ENCODE results near the gene SCAMP3. TPM values are rescaled to one million over a fixed set of nuclear protein-coding genes. Genes with fewer than 3 reads are reported as not detected.
"Not testable (repeated sequence)": the region's sequence is repeated elsewhere in the genome, so short reads cannot be mapped to it uniquely, and the experiment has no call there.

The SCAMP3 gene
- total RNA-seq, 3 donors from 2014 or later (not counting 1 experiment from before 2014, with no cell fraction given): 59.7 to 72.1 (median 65.0) TPM

GRCh38 chr1:155226188-155226909 lies 35.8 kb downstream of the SCAMP3 start:
- 0% methylated on average over 7 of the region's 7 CpGs for WGBS (ENCODE audit: insufficient coverage)
- peak; percentile 38 to 68 (median 51) for ATAC-seq

GRCh38 chr1:155225404-155225759 lies 36.8 kb downstream of the SCAMP3 start:
- H3K9me3 ChIP-seq (ENCODE audit: control insufficient read depth, insufficient read depth, low read length); H3K27me3 ChIP-seq (ENCODE audit: control insufficient read depth, insufficient read depth, low read length); H3K27ac ChIP-seq (ENCODE audit: low read length); DNase-seq; H3K27me3 Mint-ChIP-seq (ENCODE audit: low read depth in 2 of 2); H3K36me3 ChIP-seq (ENCODE audit: control insufficient read depth, insufficient read depth, low read length); H3K4me3 ChIP-seq (ENCODE audit: low read length); H3K9me3 Mint-ChIP-seq; H3K36me3 Mint-ChIP-seq; ATAC-seq: not testable (repeated sequence)
- 98% methylated on average over 8 of the region's 8 CpGs for WGBS (ENCODE audit: insufficient coverage)
- Mint-ChIP-seq H3K4me1 (peaks cover 16 to 19% of the 10 kb centered on the region in 2 donors), H3K4me3 (peak overlapping the region; percentile 86), H3K27ac (peak overlapping the region; percentile 85 to 96)
- intact Hi-C loops (cut with micrococcal nuclease): loop anchor here (5.0 kb wide), 2 partner anchors 33 to 48 kb away; no protein-coding TSS in a partner anchor
- H3K4me1 ChIP-seq (ENCODE audit: control insufficient read depth, insufficient read depth, low read length): peaks cover 30% of the 10 kb centered on the region

More at GRCh38 chr1:155226188-155226909, 35.8 kb downstream of the SCAMP3 start:
- intact Hi-C loops (cut with micrococcal nuclease): loop anchor here (1.0 to 5.0 kb wide), 3 partner anchors 19 to 49 kb away; partner anchors contain the start of gene THBS3
- peak overlapping the region; percentile 85 to 96 for H3K27ac Mint-ChIP-seq
- H3K27me3 ChIP-seq (ENCODE audit: control insufficient read depth, insufficient read depth, low read length): no peaks in the 10 kb centered on the region
- no peaks in the 10 kb centered on the region for H3K27me3 Mint-ChIP-seq (ENCODE audit: low read depth in 2 of 2)
- H3K4me1 ChIP-seq (ENCODE audit: control insufficient read depth, insufficient read depth, low read length): peaks cover 26% of the 10 kb centered on the region
- peak; percentile 73 to 90 for DNase-seq
- H3K9me3 ChIP-seq (ENCODE audit: control insufficient read depth, insufficient read depth, low read length): no peaks in the 10 kb centered on the region
- no peaks in the 10 kb centered on the region for H3K9me3 Mint-ChIP-seq
- no peaks in the 10 kb centered on the region for H3K36me3 Mint-ChIP-seq
- peak overlapping the region; percentile 86 for H3K4me3 Mint-ChIP-seq
- H3K4me1 Mint-ChIP-seq: peaks cover 12 to 17% of the 10 kb centered on the region in 2 donors
- H3K27ac ChIP-seq (ENCODE audit: low read length): peak overlapping the region; percentile 86
- TF ChIP-seq CTCF (IDR thresholded peaks at IDR 0.05): peak; percentile 71
- no peaks in the 10 kb centered on the region for H3K36me3 ChIP-seq (ENCODE audit: control insufficient read depth, insufficient read depth, low read length)
- H3K4me3 ChIP-seq (ENCODE audit: low read length): peak overlapping the region; percentile 79

GRCh38 chr1:155223047-155223446 lies 39.1 kb downstream of the SCAMP3 start:
- no peak overlapping the region for H3K27ac ChIP-seq (ENCODE audit: low read length)
- no peaks in the 10 kb centered on the region for H3K36me3 ChIP-seq (ENCODE audit: control insufficient read depth, insufficient read depth, low read length)
- no peaks in the 10 kb centered on the region for H3K9me3 ChIP-seq (ENCODE audit: control insufficient read depth, insufficient read depth, low read length)
- no peak overlapping the region for H3K4me3 ChIP-seq (ENCODE audit: low read length)
- Mint-ChIP-seq H3K4me3 (no peak overlapping the region), H3K36me3 (no peaks in the 10 kb centered on the region), H3K4me1 (peaks cover 36 to 38% of the 10 kb centered on the region in 2 donors), H3K27ac (no peak overlapping the region), H3K27me3 (ENCODE audit: low read depth in 2 of 2) (no peaks in the 10 kb centered on the region), H3K9me3 (no peaks in the 10 kb centered on the region)
- 45% methylated on average over 7 of the region's 7 CpGs for WGBS (ENCODE audit: insufficient coverage)
- no peak for ATAC-seq
- no peaks in the 10 kb centered on the region for H3K27me3 ChIP-seq (ENCODE audit: control insufficient read depth, insufficient read depth, low read length)
- intact Hi-C loops (cut with micrococcal nuclease): no loop called here
- peaks cover 49% of the 10 kb centered on the region for H3K4me1 ChIP-seq (ENCODE audit: control insufficient read depth, insufficient read depth, low read length)
- no peak for DNase-seq
- no peak for TF ChIP-seq CTCF (IDR thresholded peaks at IDR 0.05)

- H3K27me3 ChIP-seq (ENCODE audit: control insufficient read depth, insufficient read depth, low read length); H3K4me3 ChIP-seq (ENCODE audit: low read length); DNase-seq; H3K36me3 Mint-ChIP-seq; H3K9me3 Mint-ChIP-seq; H3K27me3 Mint-ChIP-seq (ENCODE audit: low read depth in 2 of 2); intact Hi-C loops (cut with micrococcal nuclease); H3K36me3 ChIP-seq (ENCODE audit: control insufficient read depth, insufficient read depth, low read length); H3K4me3 Mint-ChIP-seq; H3K9me3 ChIP-seq (ENCODE audit: control insufficient read depth, insufficient read depth, low read length): not testable (repeated sequence)
- WGBS (ENCODE audit: insufficient coverage): 77% methylated on average over 10 of the region's 10 CpGs
- Histone ChIP-seq H3K4me1 (ENCODE audit: control insufficient read depth, insufficient read depth, low read length) (peaks cover 26% of the 10 kb centered on the region), H3K27ac (ENCODE audit: low read length) (peak overlapping the region; percentile 70)
- ATAC-seq: peak in 1 of 3 donors; percentile 27
- Mint-ChIP-seq H3K4me1 (peaks cover 21 to 24% of the 10 kb centered on the region in 2 donors), H3K27ac (peak overlapping the region; percentile 90 to 93)
Measured at GRCh38 chr1:155220211-155220965, 41.8 kb downstream of the SCAMP3 start.
